DOHH2 (cell line): ENCODE data around the gene CTSW.

ENCODE experiments used
- H3F3A ChIP-seq: fragments of 200-600 bp; sonication (generic), shearing (Covaris generic); 2 replicates; pipeline ENCODE4 v1.6.0; 2016; ENCODE audit warnings: antibody characterized with exemption, mild to moderate bottlenecking; ENCODE audit not compliant: control insufficient read depth, insufficient read depth
- H3K27ac ChIP-seq: fragments of 200-600 bp; sonication (generic); 2 replicates; pipeline ENCODE4 v1.5.1; 2014; ENCODE audit warnings: low read depth, mild to moderate bottlenecking, low read length, moderate library complexity
- H3K27me3 ChIP-seq: fragments of 200-600 bp; sonication (generic); 2 replicates; pipeline ENCODE4 v1.6.1; 2014; ENCODE audit warnings: mild to moderate bottlenecking, low read length, mixed read lengths; ENCODE audit not compliant: control insufficient read depth
- H3K36me3 ChIP-seq: fragments of 200-600 bp; sonication (generic); 2 replicates; pipeline ENCODE4 v1.6.1; 2014; ENCODE audit warnings: mild to moderate bottlenecking, low read length, moderate library complexity, mixed read lengths; ENCODE audit not compliant: control insufficient read depth
- H3K4me1 ChIP-seq: fragments of 200-600 bp; sonication (generic); 2 replicates; pipeline ENCODE4 v1.6.1; 2014; ENCODE audit warnings: mild to moderate bottlenecking, low read length, mixed read lengths; ENCODE audit not compliant: control insufficient read depth
- H3K4me2 ChIP-seq: fragments of 200-600 bp; sonication (generic); 2 replicates; pipeline ENCODE4 v1.6.0; 2014; ENCODE audit warnings: mild to moderate bottlenecking, low read length, moderate library complexity
- H3K4me3 ChIP-seq: fragments of 200-600 bp; sonication (generic); 2 replicates; pipeline ENCODE4 v1.5.1; 2014; ENCODE audit warnings: mild to moderate bottlenecking, low read length, mixed read lengths
- H3K79me2 ChIP-seq: fragments of 200-600 bp; sonication (generic); 2 replicates; pipeline ENCODE4 v1.6.1; 2014; ENCODE audit warnings: mild to moderate bottlenecking, low read length, mixed read lengths; ENCODE audit not compliant: control insufficient read depth
- H3K9me2 ChIP-seq: fragments of 200-600 bp; sonication (generic); replicated peaks from 2 replicates; pipeline ENCODE4 v1.6.1; 2014; ENCODE audit warnings: mild to moderate bottlenecking, low read length, mixed read lengths; ENCODE audit not compliant: control insufficient read depth
- H3K9me3 ChIP-seq: fragments of 200-600 bp; sonication (generic); 2 replicates; pipeline ENCODE4 v1.6.1; 2014; ENCODE audit warnings: antibody characterized with exemption, low read length, mixed read lengths; ENCODE audit not compliant: control insufficient read depth, insufficient read depth
- H4K20me1 ChIP-seq: fragments of 200-600 bp; sonication (generic); 2 replicates; pipeline ENCODE4 v1.6.0; 2014; ENCODE audit warnings: low read depth, mild to moderate bottlenecking, antibody characterized with exemption, low read length, moderate library complexity; ENCODE audit not compliant: control insufficient read depth, insufficient read depth
- EZH2phosphoT487 ChIP-seq: fragments of 200-600 bp; sonication (generic); IDR thresholded peaks from 2 replicates; pipeline ENCODE4 v1.6.1; 2017; ENCODE audit warnings: borderline replicate concordance, mild to moderate bottlenecking, antibody characterized with exemption, low read length, moderate library complexity, mixed read lengths
- TF ChIP-seq, protein P1 (sequence below): fragments of 200-600 bp; sonication (generic); IDR thresholded peaks from one replicate; pipeline ENCODE4 v1.5.1; 2014; ENCODE audit warnings: antibody characterized with exemption, mild to moderate bottlenecking, low read depth, low read length; ENCODE audit not compliant: poor library complexity, severe bottlenecking

The CTSW gene

DNA sequence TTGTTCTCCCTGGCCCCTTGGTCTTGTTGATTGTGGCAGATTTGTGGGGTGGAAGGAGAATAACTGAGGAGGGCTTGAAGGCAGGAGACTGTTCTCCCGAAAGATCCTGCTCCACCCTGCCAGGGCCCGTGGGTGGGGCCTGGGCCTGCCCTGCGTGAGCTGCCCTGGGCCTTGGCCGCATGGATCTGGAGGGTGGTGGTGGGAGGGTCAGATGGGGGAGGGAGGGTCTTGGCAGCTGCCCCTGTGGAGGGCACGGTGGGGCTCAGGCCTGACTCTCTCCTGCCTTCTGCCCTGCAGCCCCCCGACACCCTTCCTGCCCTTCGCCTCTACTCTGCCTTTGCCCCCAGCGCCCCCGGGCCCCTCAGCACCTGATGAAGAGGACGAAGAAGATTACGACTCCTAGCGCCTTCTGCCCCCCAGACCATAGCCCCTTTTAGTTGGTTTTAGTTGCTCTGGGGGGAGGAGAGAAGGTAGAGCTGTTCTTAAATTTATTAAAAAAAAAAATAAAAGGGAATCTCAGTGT lies 41.5 kb downstream of the CTSW start:
- no peaks in the 10 kb centered on the region for H3K27me3 ChIP-seq
- H3K4me2 ChIP-seq: no peak overlapping the region
- H3K9me2 ChIP-seq: no peaks in the 10 kb centered on the region
- H3K79me2 ChIP-seq: peaks cover 22% of the 10 kb centered on the region
- TF ChIP-seq, protein P1, sequence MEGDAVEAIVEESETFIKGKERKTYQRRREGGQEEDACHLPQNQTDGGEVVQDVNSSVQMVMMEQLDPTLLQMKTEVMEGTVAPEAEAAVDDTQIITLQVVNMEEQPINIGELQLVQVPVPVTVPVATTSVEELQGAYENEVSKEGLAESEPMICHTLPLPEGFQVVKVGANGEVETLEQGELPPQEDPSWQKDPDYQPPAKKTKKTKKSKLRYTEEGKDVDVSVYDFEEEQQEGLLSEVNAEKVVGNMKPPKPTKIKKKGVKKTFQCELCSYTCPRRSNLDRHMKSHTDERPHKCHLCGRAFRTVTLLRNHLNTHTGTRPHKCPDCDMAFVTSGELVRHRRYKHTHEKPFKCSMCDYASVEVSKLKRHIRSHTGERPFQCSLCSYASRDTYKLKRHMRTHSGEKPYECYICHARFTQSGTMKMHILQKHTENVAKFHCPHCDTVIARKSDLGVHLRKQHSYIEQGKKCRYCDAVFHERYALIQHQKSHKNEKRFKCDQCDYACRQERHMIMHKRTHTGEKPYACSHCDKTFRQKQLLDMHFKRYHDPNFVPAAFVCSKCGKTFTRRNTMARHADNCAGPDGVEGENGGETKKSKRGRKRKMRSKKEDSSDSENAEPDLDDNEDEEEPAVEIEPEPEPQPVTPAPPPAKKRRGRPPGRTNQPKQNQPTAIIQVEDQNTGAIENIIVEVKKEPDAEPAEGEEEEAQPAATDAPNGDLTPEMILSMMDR: no peak
- TF ChIP-seq EZH2phosphoT487: no peak
- H3K27ac ChIP-seq: no peak overlapping the region
- no peaks in the 10 kb centered on the region for H4K20me1 ChIP-seq
- no peak overlapping the region for H3K4me3 ChIP-seq
- no peaks in the 10 kb centered on the region for H3F3A ChIP-seq
- H3K9me3 ChIP-seq: no peaks in the 10 kb centered on the region
- peaks cover 4% of the 10 kb centered on the region; the same call in 1 of the 2 replicates for H3K36me3 ChIP-seq
- peaks cover 23% of the 10 kb centered on the region for H3K4me1 ChIP-seq

DNA sequence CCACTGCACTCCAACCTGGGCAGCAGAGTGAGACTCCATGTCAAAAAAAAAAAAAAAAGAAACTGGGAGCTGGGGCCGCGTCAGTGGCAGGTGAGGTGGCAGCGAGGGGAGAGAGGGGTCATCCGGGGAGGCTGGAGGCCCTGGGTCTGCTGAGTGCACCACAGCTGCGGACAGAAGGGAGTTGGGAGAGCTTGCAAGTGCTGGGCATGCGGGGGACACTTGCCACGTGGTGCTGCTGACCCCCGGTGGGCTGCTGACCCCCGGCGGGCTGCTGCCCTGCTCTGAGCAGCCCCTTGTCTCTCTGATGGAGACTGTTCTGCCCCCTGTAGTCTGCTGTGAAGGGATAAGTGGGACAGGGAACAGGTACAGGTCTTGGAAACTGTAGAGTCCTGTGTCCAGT lies 42.2 kb downstream of the CTSW start:
- TF ChIP-seq, protein P1: no peak
- TF ChIP-seq EZH2phosphoT487: no peak
- no peaks in the 10 kb centered on the region for H4K20me1 ChIP-seq

DNA sequence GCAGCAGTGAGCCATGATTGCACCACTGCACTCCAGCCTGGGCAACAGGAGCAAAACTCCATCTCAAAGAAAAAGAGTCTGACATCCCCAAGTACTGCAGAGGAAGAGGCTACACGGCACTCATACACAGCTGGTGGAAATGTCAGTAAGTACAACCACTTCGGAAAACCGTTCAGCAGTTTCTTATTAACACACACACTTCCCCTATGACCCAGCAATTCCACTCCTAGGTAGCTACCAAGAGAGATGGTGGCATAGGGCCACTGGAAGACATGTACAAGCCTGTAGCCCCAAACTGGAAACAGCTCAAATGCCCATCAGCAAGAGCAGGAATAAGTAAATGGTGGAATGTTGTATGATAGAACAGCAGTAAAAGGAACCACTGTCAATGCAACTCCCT lies 42.9 kb downstream of the CTSW start:
- no peak overlapping the region for H3K27ac ChIP-seq
- H3K79me2 ChIP-seq: peaks cover 14% of the 10 kb centered on the region
- H3K4me2 ChIP-seq: no peak overlapping the region
- H3K36me3 ChIP-seq: peaks cover 4% of the 10 kb centered on the region; the same call in 1 of the 2 replicates
- no peak overlapping the region for H3K4me3 ChIP-seq
- H3K9me2 ChIP-seq: no peaks in the 10 kb centered on the region
- peaks cover 15% of the 10 kb centered on the region for H3K4me1 ChIP-seq
- no peaks in the 10 kb centered on the region for H4K20me1 ChIP-seq
- TF ChIP-seq, protein P1: no peak
- TF ChIP-seq EZH2phosphoT487: no peak
- H3K27me3 ChIP-seq: no peaks in the 10 kb centered on the region
- no peaks in the 10 kb centered on the region for H3F3A ChIP-seq
- H3K9me3 ChIP-seq: no peaks in the 10 kb centered on the region

More for the DNA sequence above, 42.2 kb downstream of the CTSW start:
- H3K36me3 ChIP-seq: peaks cover 4% of the 10 kb centered on the region; the same call in 1 of the 2 replicates
- H3K27ac ChIP-seq: no peak overlapping the region
- no peaks in the 10 kb centered on the region for H3K9me3 ChIP-seq
- no peaks in the 10 kb centered on the region for H3F3A ChIP-seq
- H3K4me2 ChIP-seq: no peak overlapping the region
- H3K27me3 ChIP-seq: no peaks in the 10 kb centered on the region
- H3K4me3 ChIP-seq: no peak overlapping the region
- no peaks in the 10 kb centered on the region for H3K9me2 ChIP-seq
- H3K79me2 ChIP-seq: peaks cover 20% of the 10 kb centered on the region
- peaks cover 19% of the 10 kb centered on the region for H3K4me1 ChIP-seq
